ENCODE data around the gene UBE2J2.

The UBE2J2 gene

DNA sequence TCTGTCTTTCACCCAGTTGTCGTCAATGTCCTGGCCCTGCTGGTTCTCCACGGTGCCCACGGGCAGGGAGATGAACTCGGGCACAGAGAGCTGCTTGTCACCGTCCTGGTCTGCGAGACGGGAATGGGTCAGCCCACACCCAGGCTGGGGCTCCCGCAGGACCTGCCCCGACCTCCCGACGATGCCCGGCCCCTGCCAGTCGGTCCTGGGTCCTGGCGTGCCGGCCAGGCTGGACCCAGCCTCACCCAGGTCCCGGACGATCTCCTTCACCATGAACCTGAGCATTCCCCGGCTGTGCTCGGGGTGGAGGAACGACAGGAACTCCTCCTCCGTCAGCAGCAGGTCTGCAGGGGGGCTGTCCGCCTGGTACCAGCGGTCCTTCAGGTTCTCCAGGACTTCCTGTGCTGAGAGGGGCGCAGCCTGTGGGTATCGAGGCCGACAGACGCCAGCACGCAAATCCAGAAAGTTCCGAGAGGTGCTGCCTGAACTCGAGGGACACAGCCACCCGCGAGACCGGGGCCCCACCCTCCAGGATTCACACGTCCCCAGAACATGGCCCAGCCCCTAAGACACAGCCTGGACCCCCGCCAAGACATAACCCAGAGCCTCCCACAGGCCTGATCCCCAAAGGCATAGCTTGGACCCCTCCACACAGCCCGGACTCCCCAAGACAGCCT, 55.0 kb downstream of the UBE2J2 start:
- no peak overlapping the region for H4K91ac ChIP-seq (ENCODE audit: low read length)
- H2BK5ac ChIP-seq (ENCODE audit: low read depth, low read length, poor library complexity, severe bottlenecking) = no peak overlapping the region
- H3K14ac ChIP-seq (ENCODE audit: low read length in 2 of 2) = no peak overlapping the region
- H2AFZ ChIP-seq (ENCODE audit: low read depth, low read length) = no peak overlapping the region
- peak overlapping the region; percentile 6 for H2AK5ac ChIP-seq (ENCODE audit: low read length, severe bottlenecking)
- no peaks in the 10 kb centered on the region for H3K9me3 ChIP-seq (ENCODE audit: control insufficient read depth, low read length)
- H3K4me3 ChIP-seq (ENCODE audit: insufficient read depth in 1 of 2, low read depth in 1 of 2, low read length in 2 of 2) = no peak overlapping the region
- H3K27ac ChIP-seq (ENCODE audit: low read length, poor library complexity, severe bottlenecking) = no peak overlapping the region
- no peaks in the 10 kb centered on the region for H3K27me3 ChIP-seq (ENCODE audit: control insufficient read depth in 1 of 2, insufficient read depth in 1 of 2, low read length in 2 of 2)
- WGBS = 97% methylated on average over 36 of the region's 36 CpGs
- no peak overlapping the region for H3K9ac ChIP-seq (ENCODE audit: low read length)
- H2BK15ac ChIP-seq (ENCODE audit: low read depth, poor library complexity, severe bottlenecking) = peak overlapping the region; percentile 74
- no peak overlapping the region for H2BK12ac ChIP-seq (ENCODE audit: low read length in 2 of 2)
- no peak for DNase-seq
- no peak overlapping the region for H4K8ac ChIP-seq (ENCODE audit: low read length)
- H3K79me1 ChIP-seq (replicated peaks; ENCODE audit: low read length, poor library complexity, severe bottlenecking) = peaks cover 43% of the 10 kb centered on the region
- H3K4me1 ChIP-seq (ENCODE audit: control insufficient read depth, insufficient read depth, low read depth, low read length) = peaks cover 55% of the 10 kb centered on the region
- H3K4ac ChIP-seq (ENCODE audit: low read depth in 1 of 2, low read length in 2 of 2) = no peak overlapping the region
- peaks cover 64 to 90% of the 10 kb centered on the region in 2 experiments for H3K36me3 ChIP-seq (ENCODE audit: control insufficient read depth in 1 of 2, insufficient read depth in 2 of 2, low read depth in 1 of 2, low read length in 2 of 2)
- no peak overlapping the region for H3K18ac ChIP-seq (ENCODE audit: low read depth in 1 of 2, low read length in 2 of 2)
- H3K4me2 ChIP-seq (ENCODE audit: low read length, poor library complexity, severe bottlenecking) = no peak overlapping the region
- no peak overlapping the region for H2BK120ac ChIP-seq (ENCODE audit: low read depth, low read length)
- no peak overlapping the region for H3K23ac ChIP-seq (ENCODE audit: low read length in 2 of 2)

DNA sequence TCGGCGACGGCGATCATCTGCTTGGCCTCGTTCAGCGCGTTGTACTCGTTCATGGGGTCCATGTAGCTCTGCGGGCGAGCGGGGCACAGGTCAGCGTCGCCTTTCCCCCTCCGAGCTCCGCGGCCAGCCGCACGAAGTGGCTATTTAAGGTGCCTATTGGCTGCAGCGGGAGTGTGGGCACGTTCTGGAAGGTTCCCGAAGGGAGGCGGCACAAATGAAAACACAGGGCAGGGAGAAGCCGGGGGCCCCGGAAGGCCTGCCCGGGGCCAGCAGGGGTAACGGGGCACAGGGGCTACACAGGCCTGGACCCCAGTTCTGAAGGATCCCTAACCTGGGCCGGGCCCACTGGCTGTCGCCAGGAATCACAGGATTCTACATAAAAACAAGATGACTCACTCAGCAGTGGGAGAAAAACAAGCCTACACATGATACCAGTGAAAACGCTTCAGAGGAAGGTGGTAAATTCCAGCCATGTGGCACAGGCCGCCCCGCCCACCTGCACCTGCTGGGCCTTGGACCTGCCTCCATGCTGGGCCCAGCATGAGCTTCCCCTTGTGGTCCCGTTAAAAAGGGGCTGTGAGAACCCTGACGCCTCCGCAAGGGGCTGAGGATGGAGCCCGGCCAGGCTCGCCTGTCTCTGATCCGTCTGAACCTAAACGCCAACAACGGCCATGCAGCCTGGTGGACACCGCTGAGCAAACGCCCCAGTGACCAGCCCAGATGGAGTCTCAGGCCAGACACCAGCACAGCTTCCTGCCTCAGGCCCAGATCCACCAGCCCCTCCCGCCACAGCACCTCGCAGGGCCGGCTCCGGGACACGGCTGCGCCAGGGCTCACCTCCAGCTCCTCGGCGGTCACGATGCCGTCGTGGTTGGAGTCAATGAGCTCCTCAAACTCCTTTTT, 55.8 kb downstream of the UBE2J2 start:
- 93% methylated on average over 52 of the region's 52 CpGs for WGBS
- H2BK120ac ChIP-seq (ENCODE audit: low read depth, low read length) = no peak overlapping the region
- H3K14ac ChIP-seq (ENCODE audit: low read length in 2 of 2) = no peak overlapping the region
- H2BK5ac ChIP-seq (ENCODE audit: low read depth, low read length, poor library complexity, severe bottlenecking) = no peak overlapping the region
- H3K4ac ChIP-seq (ENCODE audit: low read depth in 1 of 2, low read length in 2 of 2) = no peak overlapping the region
- peaks cover 59% of the 10 kb centered on the region for H3K4me1 ChIP-seq (ENCODE audit: control insufficient read depth, insufficient read depth, low read depth, low read length)
- H3K4me2 ChIP-seq (ENCODE audit: low read length, poor library complexity, severe bottlenecking) = no peak overlapping the region
- peaks cover 40% of the 10 kb centered on the region for H3K79me1 ChIP-seq (replicated peaks; ENCODE audit: low read length, poor library complexity, severe bottlenecking)
- H2BK12ac ChIP-seq (ENCODE audit: low read length in 2 of 2) = no peak overlapping the region
- H2BK15ac ChIP-seq (ENCODE audit: low read depth, poor library complexity, severe bottlenecking) = no peak overlapping the region
- peaks cover 58 to 85% of the 10 kb centered on the region in 2 experiments for H3K36me3 ChIP-seq (ENCODE audit: control insufficient read depth in 1 of 2, insufficient read depth in 2 of 2, low read depth in 1 of 2, low read length in 2 of 2)
- no peaks in the 10 kb centered on the region for H3K27me3 ChIP-seq (ENCODE audit: control insufficient read depth in 1 of 2, insufficient read depth in 1 of 2, low read length in 2 of 2)
- H3K4me3 ChIP-seq (ENCODE audit: insufficient read depth in 1 of 2, low read depth in 1 of 2, low read length in 2 of 2) = peak overlapping the region in 1 of 2 experiments; percentile 7
- H3K27ac ChIP-seq (ENCODE audit: low read length, poor library complexity, severe bottlenecking) = peak overlapping the region; percentile 67
- no peak overlapping the region for H2AFZ ChIP-seq (ENCODE audit: low read depth, low read length)
- no peak overlapping the region for H3K23ac ChIP-seq (ENCODE audit: low read length in 2 of 2)
- peak overlapping the region; percentile 82 for H2AK5ac ChIP-seq (ENCODE audit: low read length, severe bottlenecking)
- H3K18ac ChIP-seq (ENCODE audit: low read depth in 1 of 2, low read length in 2 of 2) = no peak overlapping the region
- H4K91ac ChIP-seq (ENCODE audit: low read length) = no peak overlapping the region
- no peaks in the 10 kb centered on the region for H3K9me3 ChIP-seq (ENCODE audit: control insufficient read depth, low read length)
- no peak overlapping the region for H4K8ac ChIP-seq (ENCODE audit: low read length)
- DNase-seq = no peak
- no peak overlapping the region for H3K9ac ChIP-seq (ENCODE audit: low read length)

DNA sequence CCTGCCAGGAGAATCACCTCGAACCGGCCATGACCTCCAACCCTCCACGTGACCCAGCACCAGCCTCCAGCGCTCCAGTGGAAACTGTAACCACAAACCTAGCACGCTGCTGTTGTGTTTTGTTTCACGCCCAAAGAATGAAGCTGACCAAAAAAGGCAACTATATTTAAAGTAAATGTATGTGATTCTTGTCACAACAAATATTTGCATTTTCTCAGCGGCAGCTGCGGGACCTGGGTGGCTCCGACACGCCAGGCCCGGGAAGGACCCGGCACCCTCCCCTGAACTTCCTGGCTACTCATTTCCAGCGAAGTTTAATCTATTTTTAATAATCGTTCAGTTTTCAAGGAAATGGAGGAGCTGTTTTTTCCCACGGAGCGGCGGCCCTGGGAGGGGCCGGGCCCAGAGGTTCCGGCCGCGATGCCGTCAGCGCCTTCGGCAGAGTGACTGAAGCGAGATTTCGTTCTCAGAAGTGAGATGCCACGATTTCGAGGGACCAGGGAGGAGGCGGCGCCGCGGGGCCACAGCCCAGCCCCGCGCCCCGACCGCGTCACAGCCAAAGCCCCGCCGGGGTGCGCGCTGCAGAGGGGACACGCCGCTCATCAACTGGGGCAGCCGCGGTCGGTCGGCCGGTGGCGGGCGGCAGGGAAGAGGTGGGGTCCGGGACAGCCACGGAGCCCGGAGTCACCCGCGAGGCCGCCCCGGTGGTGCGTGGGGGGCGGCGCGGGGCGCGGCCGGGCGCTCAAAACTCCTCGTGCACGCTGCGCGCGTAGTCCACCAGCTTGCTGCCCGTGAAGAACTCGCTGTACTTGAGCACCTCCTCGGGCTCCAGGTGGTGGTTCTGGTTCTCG, 56.7 kb downstream of the UBE2J2 start:
- Histone ChIP-seq H3K23ac (ENCODE audit: low read length in 2 of 2) (no peak overlapping the region), H2BK15ac (ENCODE audit: low read depth, poor library complexity, severe bottlenecking) (no peak overlapping the region), H3K4ac (ENCODE audit: low read depth in 1 of 2, low read length in 2 of 2) (no peak overlapping the region), H2AFZ (ENCODE audit: low read depth, low read length) (no peak overlapping the region), H3K18ac (ENCODE audit: low read depth in 1 of 2, low read length in 2 of 2) (no peak overlapping the region), H3K36me3 (ENCODE audit: control insufficient read depth in 1 of 2, insufficient read depth in 2 of 2, low read depth in 1 of 2, low read length in 2 of 2) (peaks cover 50 to 76% of the 10 kb centered on the region in 2 experiments), H2AK5ac (ENCODE audit: low read length, severe bottlenecking) (peak overlapping the region; percentile 82), H4K91ac (ENCODE audit: low read length) (no peak overlapping the region), H3K4me2 (ENCODE audit: low read length, poor library complexity, severe bottlenecking) (no peak overlapping the region), H3K9ac (ENCODE audit: low read length) (no peak overlapping the region), H3K14ac (ENCODE audit: low read length in 2 of 2) (no peak overlapping the region), H3K27me3 (ENCODE audit: control insufficient read depth in 1 of 2, insufficient read depth in 1 of 2, low read length in 2 of 2) (no peaks in the 10 kb centered on the region), H3K4me3 (ENCODE audit: insufficient read depth in 1 of 2, low read depth in 1 of 2, low read length in 2 of 2) (peak overlapping the region in 1 of 2 experiments; percentile 7), H2BK5ac (ENCODE audit: low read depth, low read length, poor library complexity, severe bottlenecking) (no peak overlapping the region), H3K4me1 (ENCODE audit: control insufficient read depth, insufficient read depth, low read depth, low read length) (peaks cover 63% of the 10 kb centered on the region), H4K8ac (ENCODE audit: low read length) (no peak overlapping the region), H3K9me3 (ENCODE audit: control insufficient read depth, low read length) (no peaks in the 10 kb centered on the region), H3K27ac (ENCODE audit: low read length, poor library complexity, severe bottlenecking) (peak overlapping the region; percentile 67), H3K79me1 (replicated peaks; ENCODE audit: low read length, poor library complexity, severe bottlenecking) (peaks cover 36% of the 10 kb centered on the region), H2BK120ac (ENCODE audit: low read depth, low read length) (no peak overlapping the region), H2BK12ac (ENCODE audit: low read length in 2 of 2) (no peak overlapping the region)
- DNase-seq = no peak
- 98% methylated on average over 62 of the region's 74 CpGs for WGBS
